HG03066 (cell line): ENCODE results near the gene SZRD1.
A peak's percentile ranks its signal among the peaks of the same experiment; 100 is the strongest.
"Not testable (repeated sequence)": the region's sequence is repeated elsewhere in the genome, so short reads cannot be mapped to it uniquely, and the experiment has no call there.

ENCODE experiments used
- ATAC-seq: cut with Tn5 transposase; IDR thresholded peaks from one replicate; pipeline ENCODE4 v1.9.1; 2021; ENCODE audit warnings: low read depth; ENCODE audit not compliant: unreplicated experiment

The SZRD1 gene, protein sequence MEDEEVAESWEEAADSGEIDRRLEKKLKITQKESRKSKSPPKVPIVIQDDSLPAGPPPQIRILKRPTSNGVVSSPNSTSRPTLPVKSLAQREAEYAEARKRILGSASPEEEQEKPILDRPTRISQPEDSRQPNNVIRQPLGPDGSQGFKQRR

DNA sequence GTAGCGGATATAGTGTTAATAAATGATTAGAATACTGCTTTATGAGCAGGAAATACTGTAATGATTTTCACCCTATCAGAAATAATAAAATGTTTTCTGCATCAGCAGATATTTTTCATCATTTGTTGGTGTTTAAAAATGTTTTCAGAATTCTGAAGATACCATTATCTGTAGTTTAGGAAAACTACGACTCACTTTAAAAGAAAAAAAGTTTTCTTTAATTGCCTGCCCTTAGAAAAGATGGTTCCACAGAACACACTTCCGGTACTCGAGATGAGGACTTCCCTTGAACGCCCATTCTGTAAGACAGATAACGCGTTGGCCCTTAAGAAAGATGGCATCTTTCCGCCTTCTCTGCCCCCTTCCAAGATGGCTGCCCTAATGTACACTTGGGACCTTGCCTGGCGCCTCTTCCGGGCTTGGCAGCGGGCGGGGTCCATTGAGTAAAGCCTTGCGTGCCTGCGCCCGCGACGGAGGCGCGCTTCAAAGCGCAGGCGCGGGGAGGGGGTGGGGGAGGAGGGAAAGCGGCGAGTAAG is at the start of gene SZRD1:
Gene SZRD1, plus strand, starts transcription at position 521 of the 536 bp plus-strand sequence. CDS start 16 bp downstream, outside the sequence.
- ATAC-seq: peak; percentile 77

DNA sequence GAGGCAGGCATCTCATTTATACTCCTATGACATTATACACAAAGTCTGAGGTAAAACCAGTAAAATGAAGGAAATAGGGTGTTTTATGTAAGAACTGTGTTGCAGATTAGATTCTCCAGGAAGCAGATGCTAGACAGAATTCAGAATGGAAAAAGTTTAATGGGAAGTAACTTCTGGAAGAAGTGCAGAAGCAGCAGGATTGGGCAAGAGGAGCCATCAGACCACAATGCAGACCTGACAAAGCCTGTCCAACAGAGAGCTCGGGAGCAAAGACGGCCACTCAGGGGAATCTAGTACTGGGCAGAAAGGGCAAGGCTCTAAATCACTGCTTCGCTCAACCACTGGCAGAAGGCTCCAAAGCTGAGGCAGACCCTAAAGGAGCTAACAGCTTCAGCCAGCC is 48.5 kb upstream of the SZRD1 start:
- no peak for ATAC-seq

DNA sequence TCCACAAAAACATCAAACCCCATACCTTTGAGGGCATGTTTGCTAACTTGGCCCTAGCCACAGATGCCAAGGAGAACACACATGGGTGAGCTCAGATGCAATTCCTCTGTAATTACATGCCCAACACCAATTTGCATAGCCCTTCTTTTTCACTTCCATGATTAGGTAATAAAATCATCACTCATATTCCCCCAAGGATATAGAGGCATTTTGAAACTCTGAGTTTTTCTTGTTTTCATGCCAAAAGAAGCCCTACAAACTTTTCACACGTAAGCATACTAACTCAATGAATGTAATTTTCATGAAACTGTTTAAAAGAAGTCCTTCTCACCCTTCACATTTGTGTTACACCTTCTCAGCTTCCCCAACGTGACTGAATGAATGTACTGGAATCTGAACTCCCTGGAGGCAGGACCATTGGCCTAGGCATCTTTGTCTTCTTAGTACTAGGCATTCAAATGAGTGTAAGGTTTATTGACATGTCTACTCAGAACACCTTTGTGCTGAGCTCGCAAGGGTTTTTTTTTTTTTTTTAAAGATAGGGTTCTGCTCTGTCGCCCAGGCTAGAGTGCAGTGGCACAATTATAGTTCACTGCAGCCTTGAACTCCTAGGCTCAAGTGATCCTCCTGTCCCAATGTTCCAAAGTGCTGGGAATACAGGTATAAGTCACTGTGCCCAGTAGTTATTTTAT is 45.7 kb upstream of the SZRD1 start:
- no peak for ATAC-seq

DNA sequence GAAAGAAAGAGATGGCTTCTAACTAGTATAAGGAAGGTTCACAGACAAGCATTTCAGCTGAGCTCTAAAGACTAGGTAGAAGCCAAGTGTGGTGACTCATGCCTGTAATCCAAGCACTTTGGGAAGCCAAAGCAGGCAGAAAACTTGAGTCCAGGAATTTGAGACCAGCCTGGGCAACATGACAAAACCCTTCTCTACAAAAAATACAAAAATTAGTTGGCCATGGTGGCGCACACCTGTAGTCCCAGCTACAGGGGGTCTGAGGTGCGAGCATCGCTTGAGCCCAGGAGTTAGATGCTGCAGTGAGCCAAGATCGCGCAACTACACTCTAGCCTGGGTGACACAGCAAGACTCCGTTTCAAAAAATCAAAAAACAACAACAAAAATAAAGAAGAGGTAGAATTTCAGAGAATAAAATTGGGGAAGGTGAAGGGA is 42.6 kb upstream of the SZRD1 start:
- no peak for ATAC-seq

DNA sequence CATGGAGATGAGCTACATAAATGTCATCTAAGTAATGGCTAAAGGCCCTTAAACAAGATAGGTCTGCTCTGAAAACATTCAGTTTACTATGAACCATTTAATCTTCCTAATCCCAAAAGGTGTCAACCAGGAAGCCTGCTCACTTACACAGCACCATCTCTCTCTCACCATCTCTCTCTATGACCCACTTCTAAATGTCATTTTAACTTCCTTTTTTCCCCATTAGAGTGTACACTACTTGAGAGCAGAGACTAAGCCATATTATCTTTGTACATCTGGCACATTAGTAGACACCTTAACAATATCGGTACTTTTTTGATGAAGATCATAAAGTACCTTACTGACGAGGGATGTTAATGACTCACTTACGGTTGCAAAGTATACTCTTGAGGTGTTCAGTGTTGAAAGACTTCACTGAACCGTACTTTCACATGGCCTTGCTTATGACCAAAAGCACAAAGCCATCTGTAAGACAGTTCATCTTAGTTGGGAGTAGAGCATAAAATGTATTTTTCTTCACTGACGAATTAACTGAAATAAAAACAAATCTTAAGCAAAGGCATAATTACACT is 40.1 kb upstream of the SZRD1 start:
- ATAC-seq: no peak

DNA sequence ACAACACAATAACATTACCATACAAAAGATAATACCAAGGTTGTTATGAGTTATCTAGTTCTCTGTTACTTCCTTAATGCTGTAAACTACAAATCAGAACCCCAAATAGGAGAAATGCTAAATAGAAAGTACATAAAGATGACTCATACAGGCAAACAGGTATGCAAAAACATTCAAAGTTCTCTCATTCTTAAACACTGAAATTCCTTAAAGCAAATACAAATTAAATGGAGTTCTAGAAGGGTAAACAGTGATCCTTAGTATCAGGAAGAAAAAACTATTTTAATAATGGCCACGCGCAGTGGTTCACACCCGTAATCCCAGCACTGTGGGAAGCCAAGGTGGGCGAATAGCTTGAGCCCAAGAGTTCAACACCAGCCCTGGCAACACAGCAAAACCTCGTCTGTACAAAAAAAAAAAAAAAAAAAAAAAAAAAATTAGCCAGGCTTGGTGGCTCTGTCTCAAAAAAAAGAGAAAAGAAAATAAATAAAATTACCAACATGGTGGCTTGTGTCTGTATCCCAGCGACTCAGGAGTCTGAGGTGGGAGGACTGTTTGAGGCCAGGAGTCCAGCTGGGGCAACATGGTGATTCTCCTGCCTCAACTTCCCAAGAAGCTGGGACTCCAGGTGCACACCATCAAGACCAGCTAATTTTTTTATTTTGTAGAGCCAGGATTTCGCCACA is 32.2 kb upstream of the SZRD1 start:
- no peak for ATAC-seq

DNA sequence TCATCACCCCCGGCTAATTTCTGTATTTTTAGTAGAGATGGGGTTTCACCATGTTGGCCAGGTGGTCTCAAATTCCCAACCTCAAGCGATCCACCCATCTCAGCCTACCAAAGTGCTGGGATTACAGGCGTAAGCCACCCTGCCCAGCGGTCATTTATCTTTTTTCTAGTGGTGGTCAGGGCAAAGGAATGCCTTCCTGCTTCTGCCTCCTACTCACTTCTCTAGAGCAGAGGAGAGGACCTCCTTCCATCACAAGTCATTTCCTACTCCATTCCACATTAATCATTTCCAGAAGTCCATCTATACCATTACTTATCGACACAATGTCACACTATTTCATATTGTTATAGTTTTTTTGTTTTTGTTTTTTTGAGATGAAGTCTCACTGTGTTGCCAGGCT is 28.1 kb upstream of the SZRD1 start:
- ATAC-seq: no peak

DNA sequence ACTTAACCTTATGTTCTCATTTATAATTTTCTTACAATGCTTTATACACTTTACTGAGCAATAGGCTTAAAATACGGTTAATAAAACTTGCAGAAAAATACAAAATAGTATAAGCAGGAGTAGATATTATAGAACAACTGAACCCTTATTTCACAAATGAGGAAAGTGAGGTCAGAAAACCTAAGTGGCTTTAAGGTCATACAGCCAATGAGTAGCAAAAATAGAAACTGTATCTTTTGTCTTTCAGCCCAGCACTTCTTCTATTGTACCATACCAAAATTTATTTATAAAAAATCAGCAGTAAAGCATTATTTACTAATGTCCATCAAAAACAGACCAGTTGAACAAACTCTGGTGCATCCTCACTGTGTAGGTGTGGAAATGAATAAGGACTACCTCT is 26.4 kb upstream of the SZRD1 start:
- no peak for ATAC-seq

DNA sequence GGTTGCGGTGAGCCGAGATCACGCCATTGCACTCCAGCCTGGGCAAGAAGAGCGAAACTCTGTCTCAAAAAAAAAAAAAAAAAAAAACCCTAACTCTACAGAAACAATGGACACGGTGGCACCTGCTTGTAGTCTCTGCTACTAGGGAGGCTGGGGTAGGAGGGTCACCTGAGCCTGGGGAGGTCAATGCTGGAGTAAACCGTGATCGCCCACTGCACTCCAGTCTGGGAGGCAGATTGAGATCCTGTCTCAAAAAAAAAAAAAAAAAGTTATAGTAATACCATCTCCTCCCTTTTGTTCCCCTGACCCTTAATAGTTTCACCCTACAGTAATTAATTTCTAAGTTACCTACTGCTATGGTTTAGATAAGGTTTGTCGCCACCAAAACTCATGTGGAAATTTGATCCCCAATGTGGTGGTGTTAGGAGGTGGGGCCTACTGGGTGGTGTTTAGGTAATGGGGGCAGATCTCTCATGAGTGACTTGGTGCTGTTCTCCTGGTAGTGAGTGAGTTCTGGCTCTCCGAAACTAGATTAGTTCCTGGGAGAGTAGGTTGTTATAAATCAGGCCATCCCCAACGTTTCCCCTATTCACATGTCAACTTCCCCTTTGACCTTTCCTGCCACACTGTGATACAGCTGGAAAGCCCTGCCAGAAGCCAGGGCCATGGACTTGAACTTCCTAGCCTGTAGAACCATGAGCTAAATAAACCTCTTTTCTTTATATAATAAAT is 24.5 kb upstream of the SZRD1 start:
- ATAC-seq: no peak

DNA sequence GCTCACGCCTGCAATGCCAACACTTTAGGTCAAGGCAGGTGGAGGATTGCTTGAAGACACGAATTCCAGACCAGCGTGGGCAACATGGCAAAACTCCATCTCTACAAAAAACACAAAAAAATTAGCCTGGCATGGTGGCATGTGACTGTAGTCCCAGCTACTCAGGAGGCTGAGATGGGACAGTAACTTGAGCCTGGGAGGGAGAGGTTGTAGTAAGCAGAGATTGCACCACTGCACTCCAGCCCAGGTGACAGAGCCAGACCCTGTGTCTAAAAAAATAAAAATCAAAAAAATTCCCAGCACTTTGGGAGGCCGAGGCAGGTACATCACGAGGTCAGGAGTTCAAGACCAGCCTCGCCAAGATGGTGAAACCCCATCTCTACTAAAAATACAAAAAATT is 23.8 kb upstream of the SZRD1 start:
- not testable (repeated sequence) for ATAC-seq

DNA sequence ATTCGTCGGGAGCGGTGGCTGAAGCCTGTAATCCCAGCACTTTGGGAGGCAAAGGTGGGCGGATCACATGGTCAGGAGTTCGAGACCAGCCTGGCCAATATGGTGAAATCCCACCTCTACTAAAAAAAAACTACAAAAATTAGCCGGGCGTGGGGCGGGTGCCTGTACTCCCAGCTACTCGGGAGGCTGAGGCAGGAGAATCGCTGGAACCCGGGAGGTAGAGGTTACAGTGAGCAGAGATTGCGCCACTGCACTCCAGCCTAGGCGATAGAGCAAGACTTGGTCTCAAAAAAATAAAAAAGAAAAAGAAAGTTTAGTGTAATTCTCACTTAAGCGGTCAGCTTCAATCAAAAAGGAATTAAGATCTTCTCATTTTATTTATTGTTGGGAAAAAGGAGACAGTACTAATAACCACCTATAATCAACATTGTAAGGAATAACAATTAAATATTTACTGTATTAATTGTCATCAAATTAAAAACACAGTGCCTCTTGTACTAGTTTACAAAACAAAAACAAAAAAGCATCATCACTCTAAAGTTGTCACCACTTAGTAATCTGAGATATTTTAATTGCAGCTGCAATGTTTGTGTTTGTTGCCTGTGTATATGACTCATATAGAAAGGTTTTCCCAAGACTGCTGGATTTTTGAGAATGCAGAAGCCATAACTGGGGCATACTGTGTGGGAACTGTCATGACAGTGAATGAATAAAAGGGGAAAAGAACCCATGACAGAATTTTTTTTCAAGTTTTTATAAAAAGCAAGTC is 18.4 kb upstream of the SZRD1 start:
- ATAC-seq: no peak

DNA sequence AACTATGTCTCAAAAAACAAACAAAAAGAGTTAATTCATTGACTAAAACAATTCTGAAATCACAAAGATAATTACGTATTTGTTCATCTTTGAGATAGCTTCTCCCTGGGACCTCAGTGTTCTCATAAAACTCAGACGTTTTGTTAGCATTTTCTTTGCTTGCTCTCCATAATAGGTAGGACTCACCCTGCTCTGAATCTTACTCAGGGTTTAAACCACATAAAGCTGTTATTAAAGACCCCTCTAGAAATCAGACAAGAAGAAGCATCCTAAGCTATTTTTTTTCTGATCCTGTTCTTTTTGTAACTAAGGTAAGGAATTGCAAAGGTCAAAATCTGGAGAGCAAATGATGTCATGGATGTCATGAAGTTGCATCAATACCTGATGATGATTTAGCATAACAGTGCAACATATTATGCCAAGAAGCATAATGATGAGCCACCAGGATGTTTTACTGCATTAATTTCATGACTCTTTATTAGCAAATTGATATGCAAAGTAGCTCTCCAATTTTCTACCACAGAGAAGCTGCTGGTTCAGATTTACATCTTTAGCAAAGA is 17.1 kb upstream of the SZRD1 start:
- no peak for ATAC-seq

DNA sequence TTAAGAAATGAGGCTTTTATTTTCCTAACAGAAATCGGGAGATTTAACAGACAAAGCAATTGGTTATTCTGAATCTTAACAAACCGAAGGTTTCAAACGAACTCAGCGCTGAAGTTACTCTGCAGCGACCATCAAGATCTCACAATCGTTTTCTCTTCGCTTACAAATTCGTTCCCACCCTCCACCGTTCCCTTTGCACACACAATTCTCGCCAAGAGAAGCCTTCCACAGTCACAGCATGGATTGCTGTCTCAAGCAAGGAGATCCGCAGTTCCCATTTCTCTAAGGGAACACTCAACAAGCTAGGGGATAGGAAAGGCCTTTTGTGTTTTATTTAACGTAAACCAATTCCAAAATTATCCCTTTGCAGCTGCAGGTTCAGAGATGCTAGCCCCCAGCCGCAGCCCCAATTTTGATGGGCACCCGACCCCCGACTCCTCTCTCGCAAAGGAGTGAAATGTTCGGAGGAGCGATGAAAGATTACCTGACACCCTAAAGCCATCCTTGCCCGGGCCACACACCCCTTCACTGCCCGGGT is 15.5 kb upstream of the SZRD1 start:
- no peak for ATAC-seq

DNA sequence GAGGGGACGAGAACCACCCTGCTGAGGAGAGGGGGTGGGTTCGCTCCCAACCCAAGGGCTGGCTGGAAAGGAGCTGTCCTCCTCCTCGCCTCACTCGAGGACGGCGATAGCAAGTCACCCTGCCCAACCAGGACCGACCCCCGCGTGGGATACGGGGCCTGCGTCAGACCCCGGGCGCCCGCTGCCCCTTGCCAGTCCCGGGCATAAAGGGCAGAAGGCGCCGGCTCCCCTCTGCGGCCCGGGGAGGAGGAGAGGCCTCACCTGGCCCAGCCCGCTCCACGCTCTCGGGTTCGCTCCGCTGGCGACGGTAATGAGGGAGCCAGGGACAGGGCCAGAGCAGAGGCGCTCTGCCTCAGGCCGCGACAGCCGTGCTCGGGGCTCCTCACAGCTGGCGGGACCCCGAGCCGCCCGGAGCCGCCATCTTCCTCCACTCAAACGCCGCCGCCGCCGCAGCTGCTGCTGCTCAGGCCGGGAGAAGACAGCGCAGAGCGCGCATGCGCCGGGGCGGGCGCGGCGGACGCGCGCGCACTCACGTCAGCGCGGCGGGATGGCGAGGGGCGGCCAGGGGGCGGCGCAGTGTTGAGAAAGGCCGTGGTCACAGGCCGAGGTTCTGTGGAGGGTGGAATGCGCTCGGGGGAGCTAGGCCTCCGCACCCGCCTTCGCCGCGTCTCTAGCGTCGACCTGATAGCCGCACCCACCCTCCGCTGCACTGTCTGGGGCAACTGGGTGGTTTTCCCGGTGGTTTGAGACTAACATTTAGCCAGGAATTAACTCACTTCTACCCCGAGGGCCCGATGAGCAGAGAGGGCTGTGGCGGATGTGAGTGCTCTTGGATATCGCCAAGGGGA is 14.8 kb upstream of the SZRD1 start, which contains the start of gene FBXO42:
Gene FBXO42, minus strand, starts transcription at position 487 of the 848 bp plus-strand sequence. CDS start 37,062 bp downstream, outside the sequence.
- ATAC-seq: peak; percentile 73

DNA sequence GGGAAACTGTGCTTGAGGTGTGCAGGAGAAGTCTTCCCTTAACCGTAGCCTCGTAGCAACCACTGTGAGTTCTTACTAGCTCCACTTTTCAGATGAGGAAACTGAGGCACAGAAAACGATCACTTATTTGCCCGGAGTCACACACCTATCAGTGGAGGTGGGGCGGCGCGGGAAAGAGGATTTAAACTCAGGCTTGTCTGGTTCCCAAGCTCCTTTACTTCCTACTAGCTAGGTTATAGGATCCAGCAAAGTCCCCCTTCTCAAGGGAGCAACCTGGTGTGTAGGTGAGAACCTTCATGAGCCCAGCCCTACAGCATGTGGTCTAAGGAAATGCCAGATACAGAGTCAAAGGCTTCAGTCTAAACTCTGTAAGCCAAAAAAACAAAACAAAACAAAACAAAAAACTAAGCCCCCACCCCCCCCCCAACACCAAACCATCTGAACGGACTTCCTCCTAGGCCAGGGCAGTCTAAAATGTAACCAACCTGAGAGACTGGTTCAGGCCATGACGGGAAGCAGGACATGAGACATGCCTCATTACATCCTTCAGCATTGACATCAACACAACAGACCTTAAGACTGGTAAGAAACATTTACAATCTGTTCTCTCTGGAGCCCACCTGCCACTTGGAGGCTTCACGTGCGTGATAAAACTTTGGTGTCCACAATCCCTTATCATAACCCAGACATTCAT is 14.1 kb upstream of the SZRD1 start:
- ATAC-seq: no peak

DNA sequence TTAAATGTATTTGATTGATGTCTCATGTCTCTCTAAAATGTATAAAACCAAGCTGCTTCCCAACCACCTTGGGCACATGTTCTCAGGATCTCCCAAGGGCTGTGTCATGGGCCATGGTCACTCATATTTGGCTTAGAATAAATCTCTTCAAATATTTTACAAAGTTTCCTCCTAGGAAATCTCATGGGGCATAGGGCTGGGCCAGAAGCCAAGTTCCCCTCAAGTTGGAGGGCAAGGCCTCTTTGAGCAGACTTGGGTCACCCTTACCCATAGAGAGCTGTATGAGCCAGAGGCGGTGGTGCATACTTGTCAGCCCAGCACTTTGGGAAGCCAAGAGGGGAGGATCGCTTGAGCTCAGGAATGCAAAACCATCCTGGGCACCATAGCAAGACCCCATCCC is 12.4 kb upstream of the SZRD1 start:
- no peak for ATAC-seq

DNA sequence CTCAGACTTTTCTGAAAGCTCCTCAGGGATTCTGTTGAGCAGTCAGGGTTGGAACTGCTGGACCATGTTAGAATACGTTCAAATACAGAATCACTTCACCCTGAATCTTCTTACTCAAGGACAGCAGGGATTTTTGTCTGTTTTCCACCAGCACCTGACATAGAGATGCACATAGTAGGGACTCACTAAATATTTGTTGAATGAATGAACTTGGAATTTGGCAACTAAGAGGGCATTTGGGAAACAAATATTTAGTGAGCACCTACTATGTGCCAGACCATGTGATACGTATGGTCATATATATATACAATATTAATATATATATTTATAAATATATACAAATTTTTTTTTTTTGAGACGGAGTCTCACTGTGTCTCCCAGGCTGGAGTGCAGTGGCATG is 10.2 kb upstream of the SZRD1 start:
- ATAC-seq: no peak

DNA sequence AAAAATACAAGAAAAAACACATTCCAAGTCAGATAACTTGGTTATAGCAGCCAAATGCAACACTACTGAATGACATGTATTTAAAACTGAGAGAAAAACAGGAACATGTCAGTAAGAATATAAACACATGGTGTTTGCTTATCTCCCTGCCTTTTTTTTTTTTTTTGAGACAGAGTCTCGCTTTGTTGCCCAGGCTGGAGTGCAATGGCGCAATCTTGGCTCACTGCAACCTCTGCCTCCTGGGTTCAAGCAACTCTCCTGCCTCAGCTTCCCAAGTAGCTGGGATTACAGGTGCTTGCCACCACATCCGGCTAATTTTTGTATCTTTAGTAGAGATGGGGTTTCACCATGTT is 1.9 kb upstream of the SZRD1 start:
- not testable (repeated sequence) for ATAC-seq
